ENCODE data around the gene PEPD. TPM values are rescaled to one million over a fixed set of nuclear protein-coding genes. Genes with fewer than 3 reads are reported as not detected.

PEPD gene
- total and polyA plus RNA-seq, 2 of the 4 experiments (the other 2 are of a cell fraction): 36.7 to 88.4 TPM

GRCh38 chr19:33517922-33518321 lies 3.7 kb downstream of the PEPD start:
- TF ChIP-seq MAFK (IDR thresholded peaks at IDR 0.05; ENCODE audit: low read depth, low read length): no peak
- no peak for TF ChIP-seq CTCF (conservative IDR thresholded peaks at IDR 0.05; ENCODE audit: low read depth, low read length)
- TF ChIP-seq, protein P1, sequence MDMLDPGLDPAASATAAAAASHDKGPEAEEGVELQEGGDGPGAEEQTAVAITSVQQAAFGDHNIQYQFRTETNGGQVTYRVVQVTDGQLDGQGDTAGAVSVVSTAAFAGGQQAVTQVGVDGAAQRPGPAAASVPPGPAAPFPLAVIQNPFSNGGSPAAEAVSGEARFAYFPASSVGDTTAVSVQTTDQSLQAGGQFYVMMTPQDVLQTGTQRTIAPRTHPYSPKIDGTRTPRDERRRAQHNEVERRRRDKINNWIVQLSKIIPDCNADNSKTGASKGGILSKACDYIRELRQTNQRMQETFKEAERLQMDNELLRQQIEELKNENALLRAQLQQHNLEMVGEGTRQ (IDR thresholded peaks at IDR 0.05; ENCODE audit: low read depth, low read length): no peak
- TF ChIP-seq, protein P2, sequence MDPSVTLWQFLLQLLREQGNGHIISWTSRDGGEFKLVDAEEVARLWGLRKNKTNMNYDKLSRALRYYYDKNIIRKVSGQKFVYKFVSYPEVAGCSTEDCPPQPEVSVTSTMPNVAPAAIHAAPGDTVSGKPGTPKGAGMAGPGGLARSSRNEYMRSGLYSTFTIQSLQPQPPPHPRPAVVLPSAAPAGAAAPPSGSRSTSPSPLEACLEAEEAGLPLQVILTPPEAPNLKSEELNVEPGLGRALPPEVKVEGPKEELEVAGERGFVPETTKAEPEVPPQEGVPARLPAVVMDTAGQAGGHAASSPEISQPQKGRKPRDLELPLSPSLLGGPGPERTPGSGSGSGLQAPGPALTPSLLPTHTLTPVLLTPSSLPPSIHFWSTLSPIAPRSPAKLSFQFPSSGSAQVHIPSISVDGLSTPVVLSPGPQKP (IDR thresholded peaks at IDR 0.05; ENCODE audit: borderline replicate concordance, low read depth, low read length): no peak
- peaks cover 7 to 46% of the 10 kb centered on the region in 2 experiments for H3K79me1 ChIP-seq (ENCODE audit: low read depth in 1 of 2, low read length in 2 of 2)
- no peak overlapping the region for H3K18ac ChIP-seq (ENCODE audit: low read depth, low read length)
- peaks cover 2% of the 10 kb centered on the region; the same call in 1 of the 2 replicates for H3K4me1 ChIP-seq (ENCODE audit: control insufficient read depth, insufficient read depth, low read length)
- dilution Hi-C loops (cut with HindIII; ENCODE audit: low sequenced_read_pairs, unreplicated experiment) (no loop called here), intact Hi-C loops (cut with micrococcal nuclease) (no loop called here), in situ Hi-C loops (cut with MboI; ENCODE audit: low sequenced_read_pairs) (no loop called here)
- H3K56ac ChIP-seq (ENCODE audit: extremely low read depth, insufficient read depth, low read length): no peak overlapping the region
- no peak overlapping the region for H4K8ac ChIP-seq (ENCODE audit: low read depth in 2 of 2, low read length in 2 of 2)
- DNase-seq (no peak), ATAC-seq (ENCODE audit: low read depth) (no peak)
- no peak overlapping the region for H3K9ac ChIP-seq (ENCODE audit: low read depth, low read length)
- peaks cover 23% of the 10 kb centered on the region; the same call in 1 of the 2 replicates for H4K20me1 ChIP-seq (ENCODE audit: insufficient read depth, low read length)
- no peak overlapping the region for H2BK5ac ChIP-seq (ENCODE audit: low read depth, low read length, poor library complexity, severe bottlenecking)
- no peak overlapping the region for H2AFZ ChIP-seq (replicated peaks; ENCODE audit: low read length, poor library complexity)
- no peaks in the 10 kb centered on the region for H3K27me3 ChIP-seq (ENCODE audit: control insufficient read depth, insufficient read depth, low read length)
- no peak overlapping the region for H4K91ac ChIP-seq (ENCODE audit: insufficient read depth, low read depth, low read length)
- H3K9me3 ChIP-seq (ENCODE audit: control insufficient read depth, insufficient read depth, low read length): no peaks in the 10 kb centered on the region
- peaks cover 3% of the 10 kb centered on the region; the same call in 1 of the 2 replicates for H3K9me1 ChIP-seq (ENCODE audit: insufficient read depth, low read length)
- H2AK5ac ChIP-seq (ENCODE audit: low read depth, low read length): no peak overlapping the region
- H3K36me3 ChIP-seq (ENCODE audit: control insufficient read depth, insufficient read depth, low read length): no peaks in the 10 kb centered on the region
- no peak overlapping the region for H2BK120ac ChIP-seq (ENCODE audit: low read depth, low read length)
- no peak overlapping the region for H3K4ac ChIP-seq (ENCODE audit: low read depth, low read length)
- H3K23ac ChIP-seq (ENCODE audit: low read depth, low read length): no peak overlapping the region
- no peak overlapping the region for H4K5ac ChIP-seq (ENCODE audit: low read depth, low read length)
- H2BK20ac ChIP-seq (ENCODE audit: low read depth, low read length): no peak overlapping the region
- H3K4me2 ChIP-seq (ENCODE audit: low read depth, low read length): no peak overlapping the region
- no peak overlapping the region for H3K4me3 ChIP-seq (ENCODE audit: insufficient read depth, low read depth, low read length)
- ChIA-PET CTCF (no interaction called here), POLR2A (ENCODE audit: unreplicated experiment) (no interaction called here)
- H3K27ac ChIP-seq (ENCODE audit: insufficient read depth, low read length): no peak overlapping the region
- no TSS peak for BruUV-seq (replicated peaks)
- H2AK9ac ChIP-seq (replicated peaks; ENCODE audit: low read depth, low read length, poor library complexity): no peak overlapping the region
- no peak overlapping the region for H3K14ac ChIP-seq (replicated peaks; ENCODE audit: low read depth, low read length)
- no peak overlapping the region for H2BK15ac ChIP-seq (ENCODE audit: low read depth, low read length)
- WGBS, 2 experiments (ENCODE audit: extremely low coverage in 2 of 2, insufficient read length in 1 of 2): no CpG with 5 or more reads among the region's 9 CpGs
